MCF 10A (cell line): ENCODE results near the gene DHCR24. TPM values are rescaled to one million over a fixed set of nuclear protein-coding genes. Genes with fewer than 3 reads are reported as not detected.
A peak's percentile ranks its signal among the peaks of the same experiment; 100 is the strongest.

Experiments
- BruUV-seq: library from RNA; stranded (reverse); fragments of 400-500 nt; replicated peaks from 2 replicates; lab custom pipeline; 2021; lab: Mats Ljungman, UMichigan
- CTCF ChIA-PET: fragments of 300-600 bp; sonication (Branson Sonifier 250); formaldehyde crosslinking; extraction: SDS; loops from one replicate; lab custom pipeline; 2021; ENCODE audit warnings: antibody characterized with exemption, inconsistent platforms; lab: Yijun Ruan, JAX
- POLR2A ChIA-PET: fragments of 300-600, 350-650 bp; sonication (Branson Sonifier 250); formaldehyde crosslinking; extraction: SDS; loops from one replicate; lab custom pipeline; 2020; ENCODE audit warnings: antibody characterized with exemption, inconsistent platforms; lab: Yijun Ruan, JAX
- DNase-seq: peaks from one replicate; pipeline ENCODE4 v3.0.0-alpha.2; 2018; ENCODE audit not compliant: unreplicated experiment
- H3K27ac Mint-ChIP-seq: one replicate; pipeline ENCODE4 v1.8.0; 2022; ENCODE audit warnings: mild to moderate bottlenecking, low read depth, mixed read lengths; ENCODE audit not compliant: unreplicated experiment
- H3K27me3 Mint-ChIP-seq: one replicate; pipeline ENCODE4 v1.8.0; 2022; ENCODE audit warnings: mixed read lengths; ENCODE audit not compliant: insufficient read depth, unreplicated experiment
- H3K36me3 Mint-ChIP-seq: one replicate; pipeline ENCODE4 v1.8.0; 2022; ENCODE audit warnings: mild to moderate bottlenecking, moderate library complexity, mixed read lengths; ENCODE audit not compliant: insufficient read depth, unreplicated experiment
- H3K4me1 Mint-ChIP-seq: one replicate; pipeline ENCODE4 v1.8.0; 2022; ENCODE audit warnings: mixed read lengths; ENCODE audit not compliant: insufficient read depth, unreplicated experiment
- H3K4me3 Mint-ChIP-seq: one replicate; pipeline ENCODE4 v1.8.0; 2022; ENCODE audit warnings: mild to moderate bottlenecking, moderate library complexity, mixed read lengths; ENCODE audit not compliant: unreplicated experiment
- H3K9me3 Mint-ChIP-seq: one replicate; pipeline ENCODE4 v1.8.0; 2022; ENCODE audit warnings: mixed read lengths; ENCODE audit not compliant: unreplicated experiment
- intact Hi-C: fragments of 100-400 bp; cut with micrococcal nuclease; formaldehyde crosslinking; loops from 2 replicates; pipeline ENCODE4 v1.14.1; 2022
- total RNA-seq: library from RNA; stranded (reverse); gene quantifications from 2 replicates; pipeline ENCODE4 v1.2.3, GENCODE V29; 2022
- TF ChIP-seq, protein P1 (sequence below): fragments of 200-600 bp; IDR thresholded peaks from one replicate; pipeline ENCODE4 v1.8.0; 2022; ENCODE audit warnings: antibody characterized with exemption, mild to moderate bottlenecking; ENCODE audit not compliant: unreplicated experiment

The DHCR24 gene
- total RNA-seq, 1 experiment from 2014 or later, result 135 TPM

DNA sequence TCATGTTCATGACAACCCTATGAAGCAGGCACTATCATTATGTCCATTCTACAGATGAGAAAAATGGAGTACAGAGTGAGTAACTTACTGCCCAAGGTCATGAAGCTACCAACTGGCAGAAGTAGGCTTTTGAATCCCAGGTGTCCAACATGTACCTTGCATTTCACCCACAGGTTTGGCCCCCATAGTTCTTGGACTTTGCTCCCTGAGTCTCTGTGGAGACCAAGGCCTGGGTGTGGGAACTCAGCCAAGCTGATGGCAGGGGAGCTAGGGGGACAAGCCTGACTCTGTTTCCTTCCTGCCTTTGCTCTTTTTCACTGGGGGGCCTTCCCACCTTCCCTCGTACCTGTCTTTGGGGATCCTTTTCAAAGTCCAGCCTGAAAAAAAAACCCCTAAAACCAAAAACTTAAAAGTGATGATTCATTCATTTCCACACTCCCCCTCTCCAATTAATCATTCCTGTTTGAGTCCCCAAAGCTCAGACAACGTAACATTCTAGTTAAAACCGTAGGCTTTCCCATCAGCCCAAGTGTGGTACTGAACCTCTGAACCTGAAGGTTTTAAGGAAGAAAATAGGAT, 77.4 kb downstream of the DHCR24 start:
- Mint-ChIP-seq H3K27ac (no peak overlapping the region), H3K27me3 (no peaks in the 10 kb centered on the region), H3K4me1 (peaks cover 9% of the 10 kb centered on the region), H3K9me3 (no peaks in the 10 kb centered on the region), H3K4me3 (no peak overlapping the region), H3K36me3 (no peaks in the 10 kb centered on the region)
- POLR2A ChIA-PET, result no interaction called here
- no TSS peak for BruUV-seq
- TF ChIP-seq, protein P1, sequence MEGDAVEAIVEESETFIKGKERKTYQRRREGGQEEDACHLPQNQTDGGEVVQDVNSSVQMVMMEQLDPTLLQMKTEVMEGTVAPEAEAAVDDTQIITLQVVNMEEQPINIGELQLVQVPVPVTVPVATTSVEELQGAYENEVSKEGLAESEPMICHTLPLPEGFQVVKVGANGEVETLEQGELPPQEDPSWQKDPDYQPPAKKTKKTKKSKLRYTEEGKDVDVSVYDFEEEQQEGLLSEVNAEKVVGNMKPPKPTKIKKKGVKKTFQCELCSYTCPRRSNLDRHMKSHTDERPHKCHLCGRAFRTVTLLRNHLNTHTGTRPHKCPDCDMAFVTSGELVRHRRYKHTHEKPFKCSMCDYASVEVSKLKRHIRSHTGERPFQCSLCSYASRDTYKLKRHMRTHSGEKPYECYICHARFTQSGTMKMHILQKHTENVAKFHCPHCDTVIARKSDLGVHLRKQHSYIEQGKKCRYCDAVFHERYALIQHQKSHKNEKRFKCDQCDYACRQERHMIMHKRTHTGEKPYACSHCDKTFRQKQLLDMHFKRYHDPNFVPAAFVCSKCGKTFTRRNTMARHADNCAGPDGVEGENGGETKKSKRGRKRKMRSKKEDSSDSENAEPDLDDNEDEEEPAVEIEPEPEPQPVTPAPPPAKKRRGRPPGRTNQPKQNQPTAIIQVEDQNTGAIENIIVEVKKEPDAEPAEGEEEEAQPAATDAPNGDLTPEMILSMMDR, result no peak
- intact Hi-C loops, result loop anchor here (1.0 to 5.0 kb wide), 3 partner anchors 137 to 739 kb away; no protein-coding TSS in a partner anchor
- DNase-seq, result no peak
- CTCF ChIA-PET, result interaction anchor here (0.6 to 1.7 kb wide), 28 partner anchors 8 to 734 kb away, joined by 3 to 9 read pairs (median 4); partner anchors contain the start of gene TTC22

DNA sequence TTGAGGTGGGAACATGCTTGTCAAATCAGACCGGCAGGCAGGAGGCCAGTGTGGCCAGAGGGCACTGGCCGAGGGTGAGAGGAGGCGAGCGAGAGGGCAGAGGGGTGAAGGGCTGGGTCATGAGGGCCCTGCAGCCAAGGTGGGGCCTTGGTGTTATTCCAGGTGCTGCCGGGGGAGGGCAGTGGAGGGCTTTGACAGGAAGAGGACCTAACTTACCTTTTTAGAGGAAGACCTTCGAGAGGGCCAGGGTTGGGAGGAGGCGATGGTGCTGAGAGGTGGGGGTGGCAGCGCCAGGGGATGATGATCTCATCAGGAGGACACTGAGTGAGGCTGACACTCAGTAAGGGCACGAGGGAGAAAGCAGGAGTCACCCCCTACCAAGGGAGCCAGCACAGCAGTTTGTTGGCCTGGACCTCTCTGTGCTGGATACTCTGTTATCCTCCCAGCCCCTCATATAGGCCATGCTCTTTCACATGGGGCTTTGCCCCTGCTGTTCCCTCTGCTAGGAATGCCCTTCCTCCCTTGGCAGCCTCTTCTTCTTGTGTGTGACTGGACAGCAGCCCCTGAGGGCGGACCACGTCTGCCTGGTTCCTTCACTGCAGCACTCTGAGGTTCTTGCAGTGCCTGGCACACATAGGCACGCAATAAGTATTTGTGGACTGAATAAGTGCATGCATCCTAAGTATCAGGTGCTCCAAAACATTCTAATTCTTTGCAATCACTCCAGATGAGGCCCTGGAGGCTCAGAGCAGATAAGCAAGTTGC, 78.4 kb downstream of the DHCR24 start:
- no peaks in the 10 kb centered on the region for H3K27me3 Mint-ChIP-seq
- CTCF ChIA-PET, result interaction anchor here (0.6 to 1.7 kb wide), 9 partner anchors 13 to 277 kb away, joined by 3 to 6 read pairs (median 4); no protein-coding TSS in a partner anchor
- intact Hi-C loops, result no loop called here
- DNase-seq, result no peak
- H3K4me3 Mint-ChIP-seq, result no peak overlapping the region
- POLR2A ChIA-PET, result no interaction called here
- no TSS peak for BruUV-seq
- H3K27ac Mint-ChIP-seq, result no peak overlapping the region
- TF ChIP-seq, protein P1, result peak; percentile 17
- H3K9me3 Mint-ChIP-seq, result no peaks in the 10 kb centered on the region
- no peaks in the 10 kb centered on the region for H3K36me3 Mint-ChIP-seq
- peaks cover 9% of the 10 kb centered on the region for H3K4me1 Mint-ChIP-seq

GRCh38 chr1:54807756-54808155, 79.2 kb downstream of the DHCR24 start:
- H3K4me1 Mint-ChIP-seq, result peaks cover 9% of the 10 kb centered on the region
- H3K27ac Mint-ChIP-seq, result no peak overlapping the region
- no peaks in the 10 kb centered on the region for H3K9me3 Mint-ChIP-seq
- H3K36me3 Mint-ChIP-seq, result no peaks in the 10 kb centered on the region
- TF ChIP-seq, protein P1, result no peak
- H3K4me3 Mint-ChIP-seq, result no peak overlapping the region
- ChIA-PET POLR2A (interaction anchor here (0.7 kb wide), 1 partner anchor 79 kb away, joined by 3 read pairs; the partner anchor contains the start of gene DHCR24), CTCF (interaction anchor here (0.6 to 1.7 kb wide), 8 partner anchors 15 to 948 kb away, joined by 3 to 8 read pairs (median 3); no protein-coding TSS in a partner anchor)
- BruUV-seq, result no TSS peak
- intact Hi-C loops, result no loop called here
- no peak for DNase-seq
- no peaks in the 10 kb centered on the region for H3K27me3 Mint-ChIP-seq
